Measurements from ENCODE around the gene MTMR2. TPM values are rescaled to one million over a fixed set of nuclear protein-coding genes. Genes with fewer than 3 reads are reported as not detected.

The MTMR2 gene
- total RNA-seq, 1 donor: 53.5 TPM

GRCh38 chr11:95796501-95796900 lies 127.4 kb downstream of the MTMR2 start:
- H3K4me3 ChIP-seq (ENCODE audit: low read depth, low read length): no peak overlapping the region
- no peak for DNase-seq (ENCODE audit: low read depth)
- no peak for TF ChIP-seq CTCF (IDR thresholded peaks at IDR 0.05; ENCODE audit: insufficient read depth, low read depth, low read length)

- no peak for TF ChIP-seq CTCF (IDR thresholded peaks at IDR 0.05; ENCODE audit: insufficient read depth, low read depth, low read length)
- DNase-seq (ENCODE audit: low read depth): no peak
- no peak overlapping the region for H3K4me3 ChIP-seq (ENCODE audit: low read depth, low read length)
These were observed 128.1 kb downstream of the MTMR2 start for GRCh38 chr11:95795627-95796295.

- TF ChIP-seq CTCF (IDR thresholded peaks at IDR 0.05; ENCODE audit: insufficient read depth, low read depth, low read length): no peak
- DNase-seq (ENCODE audit: low read depth): no peak
These were observed 129.8 kb downstream of the MTMR2 start for GRCh38 chr11:95794086-95794485.

GRCh38 chr11:95793116-95793515 lies 130.8 kb downstream of the MTMR2 start:
- DNase-seq (ENCODE audit: low read depth): no peak
- H3K4me3 ChIP-seq (ENCODE audit: low read depth, low read length): no peak overlapping the region
- no peak for TF ChIP-seq CTCF (IDR thresholded peaks at IDR 0.05; ENCODE audit: insufficient read depth, low read depth, low read length)

More at GRCh38 chr11:95794086-95794485, 129.8 kb downstream of the MTMR2 start:
- H3K4me3 ChIP-seq (ENCODE audit: low read depth, low read length): no peak overlapping the region

- no peak for TF ChIP-seq CTCF (IDR thresholded peaks at IDR 0.05; ENCODE audit: insufficient read depth, low read depth, low read length)
- H3K4me3 ChIP-seq (ENCODE audit: low read depth, low read length): no peak overlapping the region
- no peak for DNase-seq (ENCODE audit: low read depth)
These were observed 131.2 kb downstream of the MTMR2 start for GRCh38 chr11:95792700-95793099.

GRCh38 chr11:95792200-95792599 lies 131.7 kb downstream of the MTMR2 start:
- peak overlapping the region; percentile 99 for H3K4me3 ChIP-seq (ENCODE audit: low read depth, low read length)
- no peak for DNase-seq (ENCODE audit: low read depth)

More at GRCh38 chr11:95792200-95792599, 131.7 kb downstream of the MTMR2 start:
- no peak for TF ChIP-seq CTCF (IDR thresholded peaks at IDR 0.05; ENCODE audit: insufficient read depth, low read depth, low read length)
